HG02938 (cell line): ENCODE data around the gene ZSWIM6.

Experiments used
- ATAC-seq: cut with Tn5 transposase; IDR thresholded peaks from one replicate; pipeline ENCODE4 v1.9.1; 2021; ENCODE audit warnings: mild to moderate bottlenecking, moderate library complexity; ENCODE audit not compliant: unreplicated experiment

ZSWIM6 gene

DNA sequence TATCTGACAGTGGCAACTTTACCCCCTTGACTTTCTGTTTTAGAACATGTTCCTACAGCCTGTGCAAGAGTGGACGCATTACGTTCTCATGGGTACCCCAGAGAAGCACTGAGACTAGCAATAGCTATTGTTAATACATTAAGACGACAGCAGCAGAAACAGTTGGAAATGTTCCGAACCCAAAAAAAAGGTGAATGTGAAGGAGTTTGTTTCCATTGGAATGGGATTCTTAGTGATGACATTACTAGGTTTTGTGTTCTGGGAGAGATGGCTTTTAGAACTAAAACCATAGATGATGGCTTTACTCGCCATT lies 194.1 kb downstream of the ZSWIM6 start:
- no peak for ATAC-seq

DNA sequence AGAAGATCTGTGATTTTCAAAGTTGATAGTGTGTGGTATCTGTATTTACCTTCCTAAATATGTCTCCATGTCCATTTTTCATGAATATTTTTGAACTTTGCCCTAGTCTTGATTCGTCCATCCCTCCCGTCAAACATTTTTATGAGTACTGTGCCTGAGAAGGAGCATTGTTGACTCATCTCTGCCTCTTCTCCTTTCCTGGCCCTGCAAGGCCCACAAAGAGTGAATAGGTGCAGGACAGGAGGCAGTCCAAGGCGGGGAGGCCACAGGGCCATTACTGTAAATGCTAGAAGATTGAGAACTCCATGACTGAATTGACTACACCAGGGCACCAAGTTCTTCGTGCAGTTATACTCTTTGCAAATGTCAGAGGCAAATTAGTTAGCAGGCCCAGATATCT lies 200.9 kb downstream of the ZSWIM6 start:
- no peak for ATAC-seq

DNA sequence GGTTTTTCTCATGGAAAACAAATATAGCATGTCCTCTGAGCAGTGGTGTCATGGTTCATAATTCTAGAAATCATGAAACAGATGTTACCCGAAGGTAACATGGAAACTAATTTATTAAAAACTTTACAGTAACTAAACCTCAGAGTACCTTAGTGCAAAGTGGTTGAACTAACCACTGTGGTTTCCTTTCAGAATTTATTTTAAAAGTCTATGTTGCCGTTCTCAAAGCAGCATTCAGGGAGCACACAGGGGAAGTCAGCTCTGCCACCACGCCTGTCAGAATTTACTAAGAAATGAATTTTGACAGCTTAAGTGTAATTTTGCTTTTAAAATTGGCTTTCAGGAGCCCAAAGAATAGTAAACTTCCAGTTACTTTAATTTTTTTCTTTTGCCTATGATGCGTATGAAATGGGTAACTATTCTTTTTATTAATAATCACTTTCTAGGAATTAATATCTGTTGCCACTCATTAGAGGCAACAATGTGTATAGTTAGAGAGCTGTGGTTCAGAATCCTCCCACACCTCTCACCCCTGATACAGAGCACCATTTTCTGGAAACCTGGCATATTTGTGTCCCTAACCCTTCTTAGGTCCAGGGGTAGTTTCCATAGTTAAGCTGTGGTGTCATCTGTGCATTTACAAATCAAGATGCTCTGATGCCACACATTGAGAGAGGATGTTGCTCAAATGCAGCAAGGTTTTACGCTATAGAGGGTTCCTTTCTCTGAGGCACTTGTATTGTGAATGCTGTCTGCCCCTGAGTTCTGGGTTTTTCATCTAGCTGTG lies 202.6 kb downstream of the ZSWIM6 start:
- ATAC-seq: peak; percentile 86

DNA sequence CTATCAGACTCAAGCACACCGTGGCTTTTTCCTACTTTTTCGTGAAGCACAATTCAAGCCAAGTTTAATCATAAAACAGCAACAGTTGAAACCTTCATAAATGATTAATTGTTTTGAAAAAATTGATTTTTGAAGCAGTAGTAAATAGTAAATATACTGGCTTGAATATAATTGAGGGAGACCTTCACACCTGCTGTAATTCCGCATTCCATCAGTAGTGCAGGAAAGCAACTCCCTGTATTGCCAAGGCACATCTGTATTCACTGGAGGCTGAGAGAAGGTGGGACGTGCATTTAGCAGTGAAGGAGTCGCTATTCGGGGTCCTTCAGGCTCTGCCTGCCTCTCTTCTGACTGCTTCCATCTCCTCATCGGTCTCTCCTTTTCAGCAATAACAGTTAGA lies 203.8 kb downstream of the ZSWIM6 start:
- no peak for ATAC-seq

DNA sequence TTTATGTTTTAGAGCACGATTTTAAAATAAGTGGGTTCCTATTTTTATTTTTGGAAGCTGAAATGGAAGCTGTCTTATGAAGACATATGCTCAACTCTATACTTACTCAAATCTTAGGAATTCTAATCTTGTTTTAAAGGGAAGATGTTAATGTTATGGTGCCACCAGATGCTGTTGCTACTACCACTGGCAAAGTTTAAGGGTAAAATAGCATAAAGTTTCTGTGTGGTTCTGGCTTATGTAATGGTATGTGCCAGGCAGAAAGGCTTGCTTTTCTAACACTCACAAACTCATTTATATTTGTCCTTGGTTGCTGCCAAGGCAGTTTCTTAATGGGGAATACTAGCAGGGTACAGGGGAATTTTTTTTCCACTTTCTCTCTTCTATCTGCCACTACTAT lies 204.9 kb downstream of the ZSWIM6 start:
- ATAC-seq: no peak

DNA sequence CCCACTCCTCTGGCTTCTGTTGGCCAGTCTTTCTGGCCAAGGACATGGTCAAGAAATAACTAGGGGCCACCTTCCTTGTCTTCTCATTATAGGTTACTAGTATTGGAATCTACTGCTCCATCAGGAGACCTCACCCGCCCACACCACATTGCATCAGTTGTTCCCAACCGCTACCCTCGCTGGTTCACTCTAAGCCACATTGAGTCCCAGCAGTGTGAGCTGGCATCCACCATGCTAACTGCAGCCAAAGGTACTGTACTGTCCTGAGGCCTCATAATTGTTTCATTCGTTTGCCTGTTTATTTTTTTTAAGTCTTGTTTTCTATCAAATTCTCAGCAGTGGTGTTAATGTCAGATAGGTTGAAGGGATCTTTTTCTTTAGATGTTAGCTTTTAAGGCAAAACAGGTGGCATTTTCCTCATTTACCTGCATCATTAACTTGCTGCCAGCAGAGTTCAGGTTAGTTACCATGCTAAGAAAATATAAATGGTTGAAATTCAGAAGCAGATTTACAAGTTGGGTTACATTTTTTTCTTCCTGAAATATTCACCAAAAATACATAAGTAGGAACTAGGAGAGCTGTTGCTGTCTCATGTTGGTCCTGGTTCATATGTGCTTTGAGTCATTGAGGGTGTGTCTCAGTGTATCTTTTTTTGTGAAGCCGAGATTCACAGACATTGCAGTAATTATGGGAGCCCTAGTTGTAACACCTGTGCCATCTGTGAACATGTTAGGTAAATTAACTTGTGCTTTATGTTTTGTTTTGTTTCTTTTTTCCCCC lies 206.9 kb downstream of the ZSWIM6 start:
- ATAC-seq: no peak

DNA sequence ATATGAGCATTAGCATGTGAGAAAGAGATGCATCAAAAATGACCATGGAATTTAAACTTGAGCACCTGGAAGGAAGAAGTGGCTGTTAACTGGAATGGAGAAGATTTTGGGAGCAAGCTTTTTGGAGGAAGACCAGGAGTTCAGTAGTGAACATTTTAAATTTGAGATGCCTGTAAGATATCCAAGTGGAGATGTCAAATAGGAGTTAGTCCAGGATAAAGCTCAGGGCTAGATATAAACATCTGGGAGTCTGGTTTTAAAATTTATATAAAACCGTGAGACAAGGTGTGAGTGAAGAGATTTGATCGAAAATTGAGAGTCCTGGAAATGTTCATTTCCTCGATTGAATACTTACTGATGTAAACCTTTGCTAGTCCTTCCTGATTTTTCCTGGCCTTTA lies 217.5 kb downstream of the ZSWIM6 start:
- ATAC-seq: no peak

DNA sequence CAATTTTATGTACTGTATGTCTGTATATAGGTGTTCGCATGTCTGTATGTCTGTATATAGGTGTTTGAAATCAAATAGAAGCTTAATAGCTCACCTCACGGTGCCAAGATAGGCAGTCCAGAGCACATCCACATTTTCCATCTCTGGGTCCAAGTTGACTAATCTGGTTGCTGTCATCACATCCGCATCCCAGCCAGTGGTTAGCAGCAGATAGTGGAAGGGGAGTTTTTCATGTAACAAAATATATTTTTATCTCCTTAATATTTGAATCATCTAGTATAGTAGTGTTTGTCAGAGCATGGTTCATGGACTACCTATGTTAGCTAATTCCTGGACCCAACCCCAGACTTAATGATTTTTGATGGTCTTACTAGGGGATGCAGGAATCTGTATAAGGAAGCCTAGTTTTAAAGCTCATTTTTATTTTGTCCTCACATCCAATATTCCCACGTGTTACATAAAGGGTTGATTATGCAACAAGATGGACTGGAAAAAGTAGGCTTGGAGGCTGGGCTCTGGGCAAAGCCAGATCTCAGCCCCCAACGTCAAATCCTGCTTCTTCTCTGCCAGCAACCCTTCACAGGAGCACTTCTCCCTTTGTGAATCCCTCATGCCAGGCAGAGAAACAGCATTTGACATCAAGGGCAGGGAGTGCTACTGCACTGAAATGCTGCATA lies 219.7 kb downstream of the ZSWIM6 start:
- no peak for ATAC-seq

DNA sequence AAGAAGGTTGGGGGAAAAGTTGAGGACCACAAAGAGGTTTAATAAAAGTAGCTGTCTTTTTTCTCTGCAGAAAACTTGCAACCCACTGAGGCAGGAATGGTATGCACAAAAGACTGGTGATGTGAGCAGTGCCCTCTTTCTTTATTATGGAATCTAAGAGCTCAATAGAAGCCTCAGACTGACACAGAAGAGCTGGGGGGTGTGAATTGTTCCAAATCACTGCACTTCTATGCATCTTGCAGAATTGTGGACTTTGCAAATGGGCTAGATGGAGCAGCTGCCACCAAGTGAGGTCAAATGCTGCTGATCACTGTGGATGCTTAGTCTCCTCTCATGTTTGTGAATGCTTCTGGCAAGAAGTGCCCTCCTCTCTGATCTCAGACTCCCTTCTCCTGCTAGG lies 227.1 kb downstream of the ZSWIM6 start:
- ATAC-seq: no peak

DNA sequence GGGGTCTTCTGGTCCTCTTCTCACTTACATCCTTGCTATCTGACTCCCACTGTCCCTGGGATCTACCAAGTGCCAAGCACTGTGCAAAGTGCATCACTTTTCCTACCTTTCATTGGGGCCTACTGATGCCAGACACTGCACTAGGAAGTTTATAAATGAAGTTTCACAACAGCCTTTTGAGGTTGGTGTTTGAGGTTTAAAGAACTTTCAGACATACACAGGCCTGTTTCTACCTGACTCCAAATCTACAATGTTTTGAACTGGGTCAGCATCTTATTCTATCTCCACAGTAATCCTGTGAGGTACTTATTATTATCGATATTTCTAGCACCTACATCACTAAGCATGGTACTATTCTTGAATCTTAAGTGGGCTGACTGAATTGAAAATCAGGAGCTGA lies 227.7 kb downstream of the ZSWIM6 start:
- ATAC-seq: no peak

DNA sequence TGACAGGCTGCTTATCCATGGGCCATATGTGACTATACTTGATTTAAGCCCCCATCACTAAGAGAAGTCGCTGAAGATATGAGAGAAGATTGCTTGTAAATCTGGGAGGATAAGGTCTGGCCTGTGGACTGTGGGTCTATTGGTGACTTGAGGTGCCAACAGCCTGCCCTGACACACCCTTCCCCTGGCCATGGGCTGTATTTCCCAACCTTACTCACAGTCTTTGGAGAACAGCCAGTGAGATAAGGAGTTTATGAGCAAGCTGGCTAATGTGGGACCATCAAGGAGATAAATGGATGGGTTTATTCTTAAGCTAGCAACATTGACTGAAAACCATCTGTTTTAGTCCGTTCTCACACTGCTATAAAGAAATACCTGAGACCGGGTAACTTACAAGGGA lies 231.3 kb downstream of the ZSWIM6 start:
- no peak for ATAC-seq

DNA sequence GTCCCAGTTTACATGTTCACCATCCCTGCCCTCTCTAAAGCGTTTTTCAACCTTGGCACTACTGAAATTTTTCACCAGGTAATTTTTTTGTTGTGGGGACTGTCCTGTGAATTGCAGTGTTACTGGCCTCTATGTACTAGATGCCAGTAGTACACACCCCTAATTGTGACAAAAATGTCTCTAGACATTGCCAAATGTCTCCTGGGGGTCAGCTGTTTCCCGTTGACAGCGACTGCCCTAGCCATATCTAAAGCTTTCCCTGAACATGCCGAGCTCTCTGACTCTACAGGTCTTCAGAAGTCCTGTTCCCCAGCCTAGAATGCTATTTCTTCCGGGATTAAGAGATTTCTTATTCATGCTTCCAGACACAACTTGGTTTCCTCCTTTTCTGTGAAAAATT lies 235.3 kb downstream of the ZSWIM6 start:
- ATAC-seq: no peak

DNA sequence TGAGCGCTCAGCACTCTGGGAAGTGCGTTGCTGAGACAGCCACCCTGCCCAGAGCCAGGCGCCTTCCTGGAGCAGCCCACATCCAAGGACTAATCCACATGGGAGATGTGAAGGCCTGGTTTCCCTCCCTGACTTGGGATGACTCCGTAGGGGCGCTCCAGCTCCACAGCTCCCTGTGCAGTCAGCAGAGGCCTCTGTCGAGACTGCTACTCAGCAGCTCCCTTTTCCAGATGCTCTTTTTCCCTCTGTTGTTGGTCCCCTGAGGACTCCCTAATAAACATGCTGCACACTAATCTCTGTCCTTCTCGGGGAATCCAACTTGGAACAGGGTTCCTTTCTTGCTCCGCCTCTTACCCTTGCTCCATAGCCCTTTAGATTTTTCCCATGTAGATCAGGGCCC lies 237.3 kb downstream of the ZSWIM6 start:
- no peak for ATAC-seq

DNA sequence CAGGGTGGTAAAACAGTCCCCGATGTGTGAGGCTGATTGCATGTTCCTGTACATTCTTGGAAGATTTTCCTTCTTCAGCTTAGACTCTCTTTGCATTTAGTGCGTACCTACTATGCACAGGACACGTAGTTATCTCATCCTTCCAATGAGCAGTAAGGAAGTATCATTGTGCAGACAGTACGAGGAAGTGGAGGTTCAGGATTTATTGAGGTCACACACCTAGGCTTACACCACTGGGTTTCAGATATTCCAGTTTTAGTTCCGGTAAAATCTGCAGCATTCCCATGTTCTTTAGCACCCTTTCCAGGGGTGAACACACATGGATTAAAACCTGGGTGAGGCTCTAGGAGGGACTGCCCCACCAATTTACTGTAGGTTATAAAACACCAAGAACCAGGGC lies 238.7 kb downstream of the ZSWIM6 start:
- ATAC-seq: no peak

DNA sequence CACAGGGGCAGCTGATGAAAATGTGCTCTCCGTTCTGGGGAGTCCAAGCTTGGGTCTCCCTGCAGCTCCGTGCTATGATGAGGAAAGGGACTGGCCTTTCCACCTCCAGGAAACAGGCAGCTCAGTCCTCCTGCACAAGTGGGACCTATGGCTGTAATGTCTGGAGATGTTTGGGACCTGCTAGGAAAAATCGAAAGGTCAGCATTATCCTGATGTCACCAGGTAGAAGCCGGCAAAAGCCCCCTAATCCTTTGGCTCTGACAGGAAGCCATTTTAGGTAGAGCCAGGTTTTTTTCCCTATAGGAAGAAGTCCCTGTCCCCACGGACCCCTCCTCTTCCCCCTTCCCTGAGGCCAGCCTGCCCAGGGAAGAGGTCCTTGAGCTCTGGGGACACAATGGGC lies 240.9 kb downstream of the ZSWIM6 start:
- ATAC-seq: no peak

DNA sequence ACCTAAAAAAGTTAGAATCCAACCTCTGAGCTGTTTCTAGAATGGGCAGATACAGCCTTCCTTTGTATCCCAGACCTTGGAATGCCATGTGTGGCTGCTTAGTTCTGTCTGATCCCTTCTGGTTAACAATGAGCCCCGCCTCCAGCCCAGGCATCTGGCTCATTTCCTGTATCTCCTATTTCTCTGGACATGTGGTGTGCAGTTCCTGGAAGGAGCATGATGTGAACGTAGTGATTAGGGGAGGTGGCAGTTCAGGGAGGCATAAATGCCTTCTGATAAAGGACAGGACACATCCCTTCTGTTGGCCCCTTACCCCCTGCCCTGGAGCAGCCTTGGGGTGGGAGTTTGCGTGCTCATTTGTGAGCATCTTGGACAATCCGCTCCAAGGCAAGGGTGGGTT lies 243.0 kb downstream of the ZSWIM6 start:
- ATAC-seq: no peak

DNA sequence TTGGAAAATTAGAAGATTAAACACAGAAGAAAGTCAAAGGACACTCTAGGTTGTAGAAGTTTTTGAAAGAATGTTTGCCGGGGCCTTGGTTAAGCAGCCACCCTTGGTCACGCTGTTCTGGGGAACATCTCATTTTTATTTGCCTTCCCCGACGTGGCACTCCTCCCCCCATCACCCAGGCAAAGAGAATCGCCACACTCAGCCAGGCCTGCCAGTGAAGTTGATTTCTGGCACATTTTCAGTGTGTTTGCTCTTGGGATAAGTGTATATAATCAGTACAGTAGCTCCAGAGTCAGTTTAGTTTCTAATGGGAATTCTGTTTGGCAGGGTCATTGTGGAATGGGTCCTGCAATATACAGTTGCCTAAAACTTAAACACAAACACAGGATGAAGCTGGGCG lies 243.5 kb downstream of the ZSWIM6 start:
- no peak for ATAC-seq

DNA sequence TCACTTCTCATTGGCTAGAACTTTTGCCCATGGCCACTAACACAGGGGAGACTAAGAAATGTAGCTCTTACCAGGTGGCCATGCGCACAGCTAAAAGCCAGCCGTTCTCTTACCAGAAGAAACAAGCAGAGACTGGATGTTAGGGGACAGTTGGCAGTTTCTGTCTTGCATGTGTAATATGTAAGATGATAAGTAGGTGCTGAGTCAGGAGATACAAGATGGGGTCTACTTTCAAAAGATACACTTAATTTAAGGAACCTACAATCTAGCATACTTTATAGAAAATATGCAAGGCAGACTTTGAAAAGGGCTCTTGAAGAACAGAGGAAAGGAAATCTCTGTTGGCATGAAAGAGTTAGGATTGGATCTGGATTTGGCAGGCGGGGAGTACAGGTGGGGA lies 244.5 kb downstream of the ZSWIM6 start:
- ATAC-seq: no peak

DNA sequence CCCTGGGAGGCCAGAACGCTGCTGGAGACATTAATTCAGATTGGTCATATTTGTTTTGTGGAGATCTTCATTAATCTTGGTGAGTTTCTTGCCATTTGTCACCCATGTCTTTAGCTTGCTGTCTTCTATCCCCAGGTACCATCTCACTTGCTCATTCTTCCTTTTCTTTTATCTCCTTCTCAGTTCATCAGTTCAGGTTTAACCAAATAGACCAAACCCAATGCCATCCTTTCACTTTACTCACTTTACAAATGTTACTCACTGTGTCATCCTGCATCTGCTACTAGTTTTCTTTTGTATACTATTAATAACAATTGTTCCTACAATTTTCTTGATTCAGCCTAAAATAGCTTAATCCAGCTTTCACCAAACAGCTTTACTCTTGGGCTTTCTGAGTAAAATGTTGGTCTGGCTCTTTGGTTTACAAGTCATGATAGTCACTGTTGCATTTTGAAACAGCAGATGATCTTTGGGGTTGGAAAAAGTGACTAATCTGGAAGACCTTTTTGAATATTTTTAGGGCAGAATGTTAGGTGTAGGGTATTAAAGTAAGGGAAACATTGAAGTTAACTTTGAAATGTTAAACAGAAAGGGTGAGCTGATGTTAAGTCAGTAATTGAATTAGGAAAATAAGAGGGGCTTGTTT lies 246.9 kb downstream of the ZSWIM6 start:
- no peak for ATAC-seq

DNA sequence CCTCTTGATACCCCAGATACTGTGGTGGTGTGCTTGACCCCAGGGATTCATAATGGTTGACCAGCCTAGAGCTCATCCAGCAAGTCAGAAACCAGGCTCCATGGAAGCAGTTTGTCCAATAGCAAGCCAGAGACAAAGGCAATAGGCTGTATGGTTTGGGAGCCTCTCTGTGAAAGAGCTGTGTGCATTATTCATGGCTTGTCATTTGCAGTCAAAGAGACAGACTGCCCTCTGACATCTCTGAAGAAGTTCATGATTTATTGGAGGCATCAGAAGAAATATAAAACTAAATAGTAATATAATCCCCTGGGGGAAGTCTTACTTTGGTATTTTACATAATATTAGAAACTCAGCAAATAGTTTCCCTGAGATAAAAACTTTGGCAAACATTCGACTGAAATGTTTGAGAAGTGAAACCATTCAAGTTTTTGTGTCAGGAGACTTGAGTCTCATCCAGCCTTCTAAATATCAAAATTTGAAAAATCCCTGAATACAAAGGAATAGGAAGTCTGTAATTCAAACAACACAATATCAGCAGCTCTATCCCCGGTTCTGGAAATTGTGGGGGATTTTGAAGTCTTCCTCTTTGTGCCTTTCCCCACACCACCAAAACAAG lies 250.3 kb downstream of the ZSWIM6 start:
- no peak for ATAC-seq

DNA sequence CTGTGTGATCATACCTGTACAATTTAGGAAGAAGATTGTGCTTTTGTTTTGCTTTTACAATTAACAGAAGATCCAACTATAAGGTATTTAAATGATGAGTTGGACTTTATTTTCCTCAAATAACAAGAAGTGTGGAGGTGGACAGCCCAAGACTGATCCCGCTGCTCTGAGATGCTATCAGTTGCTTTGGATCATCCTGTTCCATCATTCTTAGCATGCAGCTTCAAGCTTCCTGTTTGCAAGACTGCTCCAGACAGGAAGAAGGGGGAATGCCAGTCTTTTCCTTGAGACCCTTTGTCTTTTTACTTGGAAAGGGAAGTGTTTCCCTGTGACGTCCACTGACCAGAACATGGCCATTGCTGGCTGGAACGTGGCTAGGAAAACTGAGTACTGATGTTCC lies 250.8 kb downstream of the ZSWIM6 start:
- no peak for ATAC-seq
